Measurements from ENCODE around the gene WNT3A. TPM values are rescaled to one million over a fixed set of nuclear protein-coding genes. Genes with fewer than 3 reads are reported as not detected.
A peak's percentile ranks its signal among the peaks of the same experiment; 100 is the strongest.

WNT3A gene
- total RNA-seq, 1 experiment from 2014 or later: not detected

DNA sequence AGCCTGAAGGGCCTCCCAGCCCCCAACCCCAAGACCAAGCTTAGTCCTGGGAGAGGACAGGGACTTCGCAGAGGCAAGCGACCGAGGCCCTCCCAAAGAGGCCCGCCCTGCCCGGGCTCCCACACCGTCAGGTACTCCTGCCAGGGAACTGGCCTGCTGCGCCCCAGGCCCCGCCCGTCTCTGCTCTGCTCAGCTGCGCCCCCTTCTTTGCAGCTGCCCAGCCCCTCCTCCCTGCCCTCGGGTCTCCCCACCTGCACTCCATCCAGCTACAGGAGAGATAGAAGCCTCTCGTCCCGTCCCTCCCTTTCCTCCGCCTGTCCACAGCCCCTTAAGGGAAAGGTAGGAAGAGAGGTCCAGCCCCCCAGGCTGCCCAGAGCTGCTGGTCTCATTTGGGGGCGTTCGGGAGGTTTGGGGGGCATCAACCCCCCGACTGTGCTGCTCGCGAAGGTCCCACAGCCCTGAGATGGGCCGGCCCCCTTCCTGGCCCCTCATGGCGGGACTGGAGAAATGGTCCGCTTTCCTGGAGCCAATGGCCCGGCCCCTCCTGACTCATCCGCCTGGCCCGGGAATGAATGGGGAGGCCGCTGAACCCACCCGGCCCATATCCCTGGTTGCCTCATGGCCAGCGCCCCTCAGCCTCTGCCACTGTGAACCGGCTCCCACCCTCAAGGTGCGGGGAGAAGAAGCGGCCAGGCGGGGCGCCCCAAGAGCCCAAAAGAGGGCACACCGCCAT, 53.8 kb downstream of the WNT3A start:
- H3K27ac ChIP-seq (ENCODE audit: low read depth, low read length, poor library complexity, severe bottlenecking): no peak overlapping the region

DNA sequence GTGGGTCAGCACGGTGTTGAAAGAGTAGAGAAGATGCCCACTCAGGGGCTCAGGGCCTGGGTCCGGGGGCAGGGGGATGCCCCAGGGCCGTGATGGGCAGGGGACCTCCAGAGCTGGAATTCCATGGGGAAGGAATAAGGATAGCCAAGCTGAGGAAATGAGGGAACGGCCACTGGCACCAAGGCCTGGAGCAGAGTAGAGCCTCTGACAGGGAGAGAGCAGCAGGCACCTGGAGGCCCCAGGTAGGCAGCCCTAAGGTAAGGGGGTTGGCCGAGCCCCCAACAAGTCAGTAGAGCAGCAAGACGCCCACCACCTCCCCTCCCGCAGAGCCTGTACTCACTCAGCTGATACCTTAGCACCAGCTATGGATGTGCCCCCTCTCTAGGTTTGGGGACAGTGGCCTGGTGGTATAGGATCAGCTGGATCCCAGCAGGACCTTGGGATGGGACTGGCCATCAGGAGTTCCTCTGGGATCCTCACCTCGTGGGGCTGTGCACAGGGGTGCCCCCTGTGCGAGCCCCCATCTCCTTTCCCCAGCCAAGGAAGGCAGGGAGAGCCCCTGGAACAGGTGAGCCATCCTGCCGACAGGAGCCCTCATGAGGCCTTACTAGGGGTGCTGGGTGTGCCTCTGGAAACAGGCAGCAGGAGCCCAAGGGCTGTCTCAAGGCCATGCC, 54.8 kb downstream of the WNT3A start:
- no peak for DNase-seq (ENCODE audit: low spot score)
- no peaks in the 10 kb centered on the region for H3K9me3 ChIP-seq (ENCODE audit: low read depth, low read length, poor library complexity, severe bottlenecking)
- intact Hi-C loops (cut with micrococcal nuclease; ENCODE audit: unreplicated experiment): no loop called here
- H3K4me1 ChIP-seq (ENCODE audit: insufficient read depth, low read length, poor library complexity, severe bottlenecking): peaks cover 8% of the 10 kb centered on the region
- no peaks in the 10 kb centered on the region for H3K36me3 ChIP-seq (ENCODE audit: insufficient read depth, low read length, poor library complexity, severe bottlenecking)
- H3K27ac ChIP-seq (ENCODE audit: low read depth, low read length, poor library complexity, severe bottlenecking): no peak overlapping the region
- no peak overlapping the region for H3K4me3 ChIP-seq (ENCODE audit: low read depth, low read length, poor library complexity, severe bottlenecking)
- BruUV-seq (replicated peaks): no TSS peak
- peaks cover 49% of the 10 kb centered on the region for H3K27me3 ChIP-seq (replicated peaks; ENCODE audit: insufficient read depth, low read depth, low read length, poor library complexity)
- CTCF ChIA-PET: no interaction called here
- TF ChIP-seq, protein P1, sequence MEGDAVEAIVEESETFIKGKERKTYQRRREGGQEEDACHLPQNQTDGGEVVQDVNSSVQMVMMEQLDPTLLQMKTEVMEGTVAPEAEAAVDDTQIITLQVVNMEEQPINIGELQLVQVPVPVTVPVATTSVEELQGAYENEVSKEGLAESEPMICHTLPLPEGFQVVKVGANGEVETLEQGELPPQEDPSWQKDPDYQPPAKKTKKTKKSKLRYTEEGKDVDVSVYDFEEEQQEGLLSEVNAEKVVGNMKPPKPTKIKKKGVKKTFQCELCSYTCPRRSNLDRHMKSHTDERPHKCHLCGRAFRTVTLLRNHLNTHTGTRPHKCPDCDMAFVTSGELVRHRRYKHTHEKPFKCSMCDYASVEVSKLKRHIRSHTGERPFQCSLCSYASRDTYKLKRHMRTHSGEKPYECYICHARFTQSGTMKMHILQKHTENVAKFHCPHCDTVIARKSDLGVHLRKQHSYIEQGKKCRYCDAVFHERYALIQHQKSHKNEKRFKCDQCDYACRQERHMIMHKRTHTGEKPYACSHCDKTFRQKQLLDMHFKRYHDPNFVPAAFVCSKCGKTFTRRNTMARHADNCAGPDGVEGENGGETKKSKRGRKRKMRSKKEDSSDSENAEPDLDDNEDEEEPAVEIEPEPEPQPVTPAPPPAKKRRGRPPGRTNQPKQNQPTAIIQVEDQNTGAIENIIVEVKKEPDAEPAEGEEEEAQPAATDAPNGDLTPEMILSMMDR (conservative IDR thresholded peaks at IDR 0.05; ENCODE audit: low read depth, low read length): no peak
- TF ChIP-seq EZH2 (IDR thresholded peaks at IDR 0.05; ENCODE audit: borderline replicate concordance, low read depth, low read length, poor library complexity, severe bottlenecking): no peak
- POLR2A ChIA-PET (ENCODE audit: low non-redundant PET): no interaction called here

More for the DNA sequence above, 53.8 kb downstream of the WNT3A start:
- Histone ChIP-seq H3K27me3 (replicated peaks; ENCODE audit: insufficient read depth, low read depth, low read length, poor library complexity) (peaks cover 55% of the 10 kb centered on the region), H3K9me3 (ENCODE audit: low read depth, low read length, poor library complexity, severe bottlenecking) (no peaks in the 10 kb centered on the region), H3K36me3 (ENCODE audit: insufficient read depth, low read length, poor library complexity, severe bottlenecking) (no peaks in the 10 kb centered on the region), H3K4me1 (ENCODE audit: insufficient read depth, low read length, poor library complexity, severe bottlenecking) (peaks cover 8% of the 10 kb centered on the region), H3K4me3 (ENCODE audit: low read depth, low read length, poor library complexity, severe bottlenecking) (peak overlapping the region; percentile 43)
- BruUV-seq (replicated peaks): no TSS peak
- intact Hi-C loops (cut with micrococcal nuclease; ENCODE audit: unreplicated experiment): no loop called here
- DNase-seq (ENCODE audit: low spot score): no peak
- ChIA-PET POLR2A (ENCODE audit: low non-redundant PET) (no interaction called here), CTCF (no interaction called here)
- TF ChIP-seq, protein P1 (conservative IDR thresholded peaks at IDR 0.05; ENCODE audit: low read depth, low read length): peak; percentile 39
- no peak for TF ChIP-seq EZH2 (IDR thresholded peaks at IDR 0.05; ENCODE audit: borderline replicate concordance, low read depth, low read length, poor library complexity, severe bottlenecking)

GRCh38 chr1:228062085-228062791, 55.4 kb downstream of the WNT3A start:
- no peak for DNase-seq (ENCODE audit: low spot score)
- CTCF ChIA-PET: no interaction called here
- POLR2A ChIA-PET (ENCODE audit: low non-redundant PET): no interaction called here
- TF ChIP-seq EZH2 (IDR thresholded peaks at IDR 0.05; ENCODE audit: borderline replicate concordance, low read depth, low read length, poor library complexity, severe bottlenecking): no peak
- TF ChIP-seq, protein P1 (conservative IDR thresholded peaks at IDR 0.05; ENCODE audit: low read depth, low read length): no peak
- BruUV-seq (replicated peaks): no TSS peak
- Histone ChIP-seq H3K36me3 (ENCODE audit: insufficient read depth, low read length, poor library complexity, severe bottlenecking) (no peaks in the 10 kb centered on the region), H3K4me1 (ENCODE audit: insufficient read depth, low read length, poor library complexity, severe bottlenecking) (peaks cover 8% of the 10 kb centered on the region), H3K4me3 (ENCODE audit: low read depth, low read length, poor library complexity, severe bottlenecking) (no peak overlapping the region), H3K27ac (ENCODE audit: low read depth, low read length, poor library complexity, severe bottlenecking) (no peak overlapping the region), H3K27me3 (replicated peaks; ENCODE audit: insufficient read depth, low read depth, low read length, poor library complexity) (peaks cover 49% of the 10 kb centered on the region), H3K9me3 (ENCODE audit: low read depth, low read length, poor library complexity, severe bottlenecking) (no peaks in the 10 kb centered on the region)
- intact Hi-C loops (cut with micrococcal nuclease; ENCODE audit: unreplicated experiment): no loop called here
